GM21825 (cell line): ENCODE data around the gene OTOP1.
"Not testable (repeated sequence)": the region's sequence is repeated elsewhere in the genome, so short reads cannot be mapped to it uniquely, and the experiment has no call there.

Source experiments
- ATAC-seq: cut with Tn5 transposase; IDR thresholded peaks from one replicate; pipeline ENCODE4 v1.9.1; 2021; ENCODE audit warnings: mild to moderate bottlenecking, moderate library complexity; ENCODE audit not compliant: unreplicated experiment

Gene OTOP1

DNA sequence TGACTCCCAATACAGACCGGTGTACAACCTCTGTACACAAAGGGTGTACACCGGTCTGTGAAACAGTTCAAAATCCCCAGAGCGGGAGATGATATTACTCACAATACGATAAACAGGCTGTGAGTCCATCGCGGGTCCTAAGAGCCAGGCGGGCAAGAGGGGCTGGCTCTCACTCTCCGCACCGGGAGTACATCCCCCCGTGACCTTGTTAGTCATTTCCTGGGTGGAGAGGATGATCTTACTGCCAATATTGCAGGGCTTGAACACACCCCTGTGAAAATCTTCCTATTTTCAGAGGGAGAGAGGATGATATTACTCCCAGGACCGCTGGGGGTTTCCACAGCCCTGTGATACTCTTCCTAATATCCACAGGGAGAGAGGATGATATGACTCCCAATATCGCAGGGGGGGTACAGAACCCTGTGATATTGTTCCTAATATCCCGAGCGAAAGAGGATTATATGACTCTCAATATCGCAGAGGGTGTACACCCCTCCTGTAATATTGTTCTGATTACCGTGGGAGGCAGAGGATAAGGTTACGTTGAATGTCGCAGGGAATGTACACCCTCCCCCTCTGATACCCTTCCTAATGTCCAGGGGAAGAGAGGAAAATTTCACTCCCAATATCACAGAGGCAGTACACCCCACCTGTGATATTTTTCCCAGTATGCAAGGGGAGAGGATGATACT is 60.9 kb downstream of the OTOP1 start:
- ATAC-seq, result not testable (repeated sequence)

DNA sequence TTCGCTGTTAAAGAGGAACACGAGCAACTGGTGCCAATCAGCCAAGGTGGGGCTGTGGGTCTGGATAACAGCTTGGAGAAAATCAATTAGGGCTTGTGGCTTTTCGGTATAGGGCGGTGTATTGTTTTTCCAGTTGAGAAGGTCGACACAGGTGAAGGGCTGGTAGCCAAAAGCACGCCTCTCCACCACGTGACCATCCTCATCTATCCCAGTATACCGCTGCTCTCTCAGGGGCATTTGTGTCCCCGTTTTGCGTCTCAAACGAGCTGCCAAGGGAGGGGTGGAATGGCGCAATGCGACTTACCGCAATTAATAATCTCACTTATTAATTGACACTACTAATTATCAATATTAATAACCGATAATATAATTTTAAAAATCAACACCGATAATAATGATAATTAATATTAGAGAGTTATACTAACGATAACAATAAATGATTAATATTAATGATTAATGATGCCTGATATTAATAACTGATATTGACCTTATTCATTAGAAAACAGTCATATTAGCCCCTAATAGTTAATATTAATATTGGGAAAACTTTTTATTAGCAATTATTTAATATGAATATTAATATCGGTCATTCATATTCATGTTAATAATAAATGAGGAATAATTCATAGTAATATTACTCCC is 62.1 kb downstream of the OTOP1 start:
- ATAC-seq, result not testable (repeated sequence)

DNA sequence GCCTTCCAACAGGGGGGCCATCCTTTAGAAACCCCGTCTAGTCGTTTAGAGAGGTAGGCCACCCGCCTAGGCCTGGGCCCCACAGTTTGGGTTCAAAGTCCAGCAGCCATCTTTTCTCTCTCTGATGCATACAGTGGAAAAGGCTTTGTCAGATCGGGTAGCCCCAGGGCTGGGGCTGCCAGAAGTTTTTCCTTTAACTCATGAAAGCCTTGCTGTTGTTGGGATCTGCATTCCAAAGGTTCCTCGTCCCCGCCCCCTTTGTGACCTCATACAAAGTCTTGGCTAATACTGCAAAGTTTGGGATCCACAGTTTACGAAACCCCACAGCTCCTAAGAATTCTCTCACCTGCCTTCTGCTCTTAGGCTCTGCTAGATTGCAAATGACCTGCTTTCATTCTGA is 64.5 kb downstream of the OTOP1 start:
- not testable (repeated sequence) for ATAC-seq

DNA sequence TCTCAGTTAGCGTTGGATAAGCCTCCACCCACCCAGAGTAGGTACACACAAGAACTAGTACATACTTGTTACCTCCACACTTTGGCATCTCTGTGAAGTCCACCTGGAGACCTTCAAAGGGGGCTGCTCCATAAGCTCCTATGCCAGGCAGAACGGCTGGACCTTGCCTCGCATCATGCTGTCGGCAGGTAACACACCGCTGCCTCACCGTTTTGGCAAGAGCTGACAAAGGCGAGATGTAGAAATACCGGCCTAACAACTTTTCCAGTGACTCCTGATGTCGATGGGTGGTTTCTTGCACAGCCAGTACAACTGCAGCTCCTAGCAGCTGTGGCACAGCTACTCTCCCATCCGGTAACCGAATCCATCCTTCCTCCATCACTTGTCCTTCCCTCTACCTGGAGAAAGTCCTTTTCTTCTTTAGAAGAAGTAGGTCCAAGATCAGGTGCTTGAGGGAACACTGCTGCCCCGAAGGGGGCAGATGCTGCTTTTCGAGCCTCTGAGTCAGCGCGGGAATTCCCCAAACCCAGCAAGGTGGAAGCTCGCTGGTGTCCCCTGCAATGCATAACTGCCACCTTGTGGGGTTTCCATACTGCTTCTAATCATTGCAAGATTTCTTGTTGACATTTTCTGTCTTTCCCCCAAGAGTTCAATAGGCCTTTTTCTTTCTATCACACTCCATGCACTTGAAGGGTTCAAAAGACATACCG is 65.6 kb downstream of the OTOP1 start:
- ATAC-seq, result not testable (repeated sequence)

DNA sequence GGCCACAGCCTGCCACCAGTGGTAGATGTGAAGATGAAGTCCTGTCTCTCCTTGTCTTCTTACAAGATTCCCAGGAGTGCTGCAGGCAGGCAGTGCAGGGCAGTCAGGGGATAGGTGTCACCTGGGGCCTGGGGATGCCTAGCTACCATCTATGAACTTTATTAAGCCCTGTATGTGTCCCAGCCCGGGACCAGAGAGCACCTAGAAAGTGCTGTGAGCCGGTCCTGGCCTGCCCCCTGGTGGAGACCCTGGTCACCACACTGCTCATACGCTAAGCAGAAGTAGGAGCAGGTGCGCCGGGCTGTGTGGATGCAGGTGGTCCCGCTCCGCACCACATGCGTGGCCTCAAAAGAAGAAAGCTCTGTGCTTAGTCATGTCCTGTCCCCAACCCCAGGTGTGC is 81.1 kb downstream of the OTOP1 start:
- ATAC-seq, result not testable (repeated sequence)

DNA sequence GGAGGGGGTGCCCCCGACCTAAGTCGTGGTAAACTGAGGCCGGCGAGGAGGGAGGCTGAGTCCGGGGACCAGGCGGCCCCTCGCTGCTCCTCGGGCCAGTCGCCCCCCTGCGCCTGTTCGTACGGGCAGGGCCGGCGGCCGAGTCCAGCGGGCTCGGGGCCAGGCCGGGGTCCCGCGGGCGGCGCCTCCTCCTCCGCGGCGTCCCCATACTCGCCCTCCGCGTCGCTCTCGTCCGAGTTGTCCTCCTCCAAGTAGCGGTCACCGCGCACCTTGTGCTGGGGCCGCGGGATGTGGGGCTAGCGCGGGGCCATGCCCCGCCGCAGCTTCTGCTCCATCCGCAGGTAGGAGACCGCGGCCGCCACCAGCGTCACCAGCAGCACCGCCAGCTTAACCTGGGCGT is 83.4 kb downstream of the OTOP1 start:
- ATAC-seq, result not testable (repeated sequence)

DNA sequence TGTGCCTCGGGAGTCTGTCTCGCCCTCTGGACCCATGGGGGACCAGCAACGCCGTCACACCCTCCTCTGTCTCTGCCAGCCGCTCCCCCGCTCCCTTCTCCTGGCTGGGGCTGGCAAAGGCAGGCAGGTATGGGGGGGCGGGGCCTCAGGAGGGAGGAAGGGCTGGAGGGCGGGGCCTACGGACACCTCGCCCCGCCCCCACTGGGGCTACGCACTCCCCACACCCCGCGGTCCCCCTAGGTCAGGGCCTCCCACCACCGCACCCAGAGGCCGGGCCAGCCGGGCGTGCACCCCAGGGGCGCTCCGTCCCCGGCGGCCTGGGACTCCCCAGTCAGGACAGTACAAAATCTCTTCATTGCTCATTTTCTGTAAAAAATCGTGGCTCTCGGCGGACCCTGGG is 84.0 kb downstream of the OTOP1 start:
- ATAC-seq, result not testable (repeated sequence)

DNA sequence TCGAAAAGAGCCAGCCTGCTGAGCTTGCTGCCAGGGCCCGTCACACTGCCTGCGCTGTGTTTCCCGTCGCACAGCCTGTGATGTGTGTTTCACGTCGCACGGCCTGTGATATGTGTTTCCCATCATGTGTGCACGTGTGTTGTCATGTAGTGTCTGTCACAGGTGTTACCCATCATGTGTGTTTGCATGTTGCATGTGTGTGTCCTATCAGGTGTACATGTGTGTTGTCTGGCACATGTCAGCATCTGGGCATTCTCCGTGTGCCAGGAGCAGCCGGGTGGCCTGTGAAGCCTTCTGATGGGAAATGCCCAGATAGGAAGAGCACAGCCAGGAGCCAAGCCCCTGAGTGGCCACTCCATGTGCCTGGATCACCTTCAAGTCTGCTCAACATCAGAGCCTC is 85.5 kb downstream of the OTOP1 start:
- ATAC-seq, result not testable (repeated sequence)
